ENCODE data around the gene SLC35F1. TPM values are rescaled to one million over a fixed set of nuclear protein-coding genes. Genes with fewer than 3 reads are reported as not detected.

Gene SLC35F1
- total RNA-seq, 1 experiment from 2014 or later, result 4.3 TPM

GRCh38 chr6:118202517-118202916 lies 295.5 kb downstream of the SLC35F1 start:
- Histone ChIP-seq H3K23ac (ENCODE audit: insufficient read length, low read depth, low read length) (no peak overlapping the region), H2AK5ac (ENCODE audit: insufficient read length, low read length) (no peak overlapping the region), H3K23me2 (ENCODE audit: insufficient read length, low read depth, low read length, poor library complexity, severe bottlenecking) (no peaks in the 10 kb centered on the region), H3K4me1 (ENCODE audit: insufficient read depth, low read length) (0 out of 2 replicates have a peak, but pooled peaks cover 3% of the 10 kb centered on the region), H3K9ac (ENCODE audit: extremely low read depth, insufficient read length, low read length) (no peak overlapping the region), H2BK20ac (ENCODE audit: low read depth, low read length, poor library complexity, severe bottlenecking) (no peak overlapping the region), H3K18ac (ENCODE audit: insufficient read length, low read depth, low read length) (no peak overlapping the region), H2BK12ac (ENCODE audit: insufficient read length, low read depth, low read length) (no peak overlapping the region), H4K20me1 (ENCODE audit: control insufficient read depth, insufficient read depth, insufficient read length) (no peaks in the 10 kb centered on the region), H3K27me3 (ENCODE audit: insufficient read depth, low read length) (no peaks in the 10 kb centered on the region), H3K4ac (ENCODE audit: low read depth, low read length) (no peak overlapping the region), H3K79me2 (ENCODE audit: insufficient read depth, low read length) (no peaks in the 10 kb centered on the region), H3K4me2 (ENCODE audit: insufficient read depth, insufficient read length, low read length) (no peak overlapping the region), H3K79me1 (ENCODE audit: insufficient read depth, low read depth, low read length, poor library complexity, severe bottlenecking) (no peaks in the 10 kb centered on the region), H4K5ac (ENCODE audit: insufficient read length, low read depth, low read length) (no peak overlapping the region), H3T11ph (ENCODE audit: low read length) (no peak overlapping the region), H4K8ac (replicated peaks; ENCODE audit: insufficient read length, low read depth, low read length) (no peak overlapping the region), H2BK5ac (ENCODE audit: insufficient read length, low read length) (no peak overlapping the region), H3K9me3 (ENCODE audit: control insufficient read depth, low read depth, low read length) (no peaks in the 10 kb centered on the region), H4K91ac (ENCODE audit: insufficient read length, low read depth, low read length) (no peak overlapping the region), H3K56ac (ENCODE audit: insufficient read length, low read depth, low read length) (no peak overlapping the region), H3K14ac (ENCODE audit: insufficient read depth, low read length) (no peak overlapping the region), H2AFZ (ENCODE audit: low read length) (no peak overlapping the region), H2BK15ac (ENCODE audit: low read depth, low read length) (no peak overlapping the region), H2BK120ac (ENCODE audit: low read depth, low read length, poor library complexity, severe bottlenecking) (no peak overlapping the region), H3K27ac (ENCODE audit: insufficient read length, low read depth, low read length) (no peak overlapping the region)
- no peaks in the 10 kb centered on the region for H3K36me3 Mint-ChIP-seq (ENCODE audit: insufficient read depth in 1 of 3, low read depth in 3 of 3)
- peaks cover 17% of the 10 kb centered on the region in 2 experiments for H3K4me1 Mint-ChIP-seq
- WGBS (ENCODE audit: extremely low coverage, insufficient read length, low lambda C conversion rate), result no CpG with 5 or more reads among the region's 1 CpG
- H3K4me3 Mint-ChIP-seq, result no peak overlapping the region
- no peaks in the 10 kb centered on the region for H3K9me3 Mint-ChIP-seq
- no peak for DNase-seq
- H3K27ac Mint-ChIP-seq, result no peak overlapping the region
- no peaks in the 10 kb centered on the region for H3K27me3 Mint-ChIP-seq (ENCODE audit: low read depth)
- TF ChIP-seq CTCF (conservative IDR thresholded peaks at IDR 0.05), result no peak
